ENCODE data around the gene ANKRD16.

ANKRD16 gene

DNA sequence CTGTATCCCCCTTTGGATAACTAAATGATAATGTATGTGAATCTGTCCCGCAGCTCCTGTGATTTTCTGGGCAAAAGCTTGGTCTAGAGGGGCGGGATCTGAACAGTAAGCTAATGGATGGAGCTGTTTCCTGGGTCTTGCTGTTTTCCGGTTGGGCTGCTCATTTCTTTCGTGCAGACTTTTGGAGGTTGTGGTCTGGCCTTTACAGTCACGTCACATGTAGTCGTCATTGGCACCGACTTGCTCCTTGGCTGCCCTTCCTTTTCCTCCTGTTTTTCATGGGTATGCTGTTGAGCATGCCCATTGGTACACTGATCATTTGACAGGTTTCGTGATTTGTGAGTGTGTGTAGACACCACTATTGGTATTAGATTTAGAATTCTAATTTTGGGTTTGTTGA, 2.3 kb upstream of the ANKRD16 start:
- TF ChIP-seq, protein P1, sequence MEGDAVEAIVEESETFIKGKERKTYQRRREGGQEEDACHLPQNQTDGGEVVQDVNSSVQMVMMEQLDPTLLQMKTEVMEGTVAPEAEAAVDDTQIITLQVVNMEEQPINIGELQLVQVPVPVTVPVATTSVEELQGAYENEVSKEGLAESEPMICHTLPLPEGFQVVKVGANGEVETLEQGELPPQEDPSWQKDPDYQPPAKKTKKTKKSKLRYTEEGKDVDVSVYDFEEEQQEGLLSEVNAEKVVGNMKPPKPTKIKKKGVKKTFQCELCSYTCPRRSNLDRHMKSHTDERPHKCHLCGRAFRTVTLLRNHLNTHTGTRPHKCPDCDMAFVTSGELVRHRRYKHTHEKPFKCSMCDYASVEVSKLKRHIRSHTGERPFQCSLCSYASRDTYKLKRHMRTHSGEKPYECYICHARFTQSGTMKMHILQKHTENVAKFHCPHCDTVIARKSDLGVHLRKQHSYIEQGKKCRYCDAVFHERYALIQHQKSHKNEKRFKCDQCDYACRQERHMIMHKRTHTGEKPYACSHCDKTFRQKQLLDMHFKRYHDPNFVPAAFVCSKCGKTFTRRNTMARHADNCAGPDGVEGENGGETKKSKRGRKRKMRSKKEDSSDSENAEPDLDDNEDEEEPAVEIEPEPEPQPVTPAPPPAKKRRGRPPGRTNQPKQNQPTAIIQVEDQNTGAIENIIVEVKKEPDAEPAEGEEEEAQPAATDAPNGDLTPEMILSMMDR (IDR thresholded peaks at IDR 0.05; ENCODE audit: low read depth, low read length): no peak
- Histone ChIP-seq H3K27ac (no peak overlapping the region), H3K27me3 (ENCODE audit: insufficient read depth, low read depth, severe bottlenecking) (no peaks in the 10 kb centered on the region), H3K4me3 (ENCODE audit: low read depth, low read length) (no peak overlapping the region), H3K9me3 (ENCODE audit: severe bottlenecking) (no peaks in the 10 kb centered on the region), H3K36me3 (no peaks in the 10 kb centered on the region; the same call in 1 of the 2 replicates)
- DNase-seq: no peak

DNA sequence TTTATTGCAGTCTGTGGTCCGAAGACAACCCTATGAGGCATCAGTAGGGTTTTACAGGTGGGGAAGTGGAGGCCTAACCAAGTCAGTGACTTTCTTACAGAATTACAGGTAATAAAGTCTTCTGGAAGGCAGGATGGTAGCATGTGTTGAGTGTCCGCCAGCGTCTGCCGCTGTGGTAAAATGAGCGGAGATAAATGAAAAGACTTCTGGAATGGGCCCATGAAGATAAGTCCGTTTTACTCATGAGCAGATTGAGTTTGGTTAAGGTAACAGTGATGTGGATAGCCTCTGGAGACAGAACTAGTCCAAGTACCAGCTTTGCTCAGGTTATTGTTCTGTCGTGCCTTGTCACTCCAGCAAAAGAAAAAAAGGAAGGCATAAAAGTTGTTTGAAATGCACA, 1.3 kb upstream of the ANKRD16 start:
- H3K36me3 ChIP-seq: no peaks in the 10 kb centered on the region; the same call in 1 of the 2 replicates
- DNase-seq: no peak
- TF ChIP-seq, protein P1 (IDR thresholded peaks at IDR 0.05; ENCODE audit: low read depth, low read length): no peak
- peak overlapping the region; percentile 71 for H3K4me3 ChIP-seq (ENCODE audit: low read depth, low read length)
- no peaks in the 10 kb centered on the region for H3K9me3 ChIP-seq (ENCODE audit: severe bottlenecking)
- H3K27ac ChIP-seq: no peak overlapping the region
- no peaks in the 10 kb centered on the region for H3K27me3 ChIP-seq (ENCODE audit: insufficient read depth, low read depth, severe bottlenecking)

DNA sequence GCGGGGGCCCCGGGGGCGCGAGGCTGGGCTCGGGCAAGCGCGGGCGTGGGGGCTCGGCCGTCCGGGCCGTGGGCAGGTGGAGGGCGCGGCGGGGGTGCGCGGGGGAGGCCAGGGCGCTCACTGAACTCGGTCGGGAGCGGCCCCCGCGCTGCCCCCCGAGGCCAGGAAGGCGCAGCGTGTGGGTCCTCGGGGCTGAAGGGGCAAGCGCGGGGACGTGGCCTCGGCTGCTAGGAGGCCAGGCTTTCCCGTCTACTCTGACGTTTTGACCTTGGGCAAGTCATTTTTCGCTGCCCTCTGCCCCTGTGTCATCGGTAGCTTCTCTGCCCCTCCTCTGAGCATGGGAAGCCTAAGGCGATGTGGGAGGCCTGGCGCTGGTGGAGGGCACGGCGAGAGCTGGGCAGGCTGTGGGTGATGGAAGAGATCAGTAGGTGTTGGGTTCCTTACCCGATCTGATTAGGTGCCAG, 791 bp upstream of the ANKRD16 start:
- no peak overlapping the region for H3K27ac ChIP-seq
- TF ChIP-seq, protein P1 (IDR thresholded peaks at IDR 0.05; ENCODE audit: low read depth, low read length): no peak
- peak; percentile 9 for DNase-seq
- no peaks in the 10 kb centered on the region for H3K9me3 ChIP-seq (ENCODE audit: severe bottlenecking)
- H3K36me3 ChIP-seq: no peaks in the 10 kb centered on the region; the same call in 1 of the 2 replicates
- peak overlapping the region; percentile 71 for H3K4me3 ChIP-seq (ENCODE audit: low read depth, low read length)
- H3K27me3 ChIP-seq (ENCODE audit: insufficient read depth, low read depth, severe bottlenecking): no peaks in the 10 kb centered on the region

DNA sequence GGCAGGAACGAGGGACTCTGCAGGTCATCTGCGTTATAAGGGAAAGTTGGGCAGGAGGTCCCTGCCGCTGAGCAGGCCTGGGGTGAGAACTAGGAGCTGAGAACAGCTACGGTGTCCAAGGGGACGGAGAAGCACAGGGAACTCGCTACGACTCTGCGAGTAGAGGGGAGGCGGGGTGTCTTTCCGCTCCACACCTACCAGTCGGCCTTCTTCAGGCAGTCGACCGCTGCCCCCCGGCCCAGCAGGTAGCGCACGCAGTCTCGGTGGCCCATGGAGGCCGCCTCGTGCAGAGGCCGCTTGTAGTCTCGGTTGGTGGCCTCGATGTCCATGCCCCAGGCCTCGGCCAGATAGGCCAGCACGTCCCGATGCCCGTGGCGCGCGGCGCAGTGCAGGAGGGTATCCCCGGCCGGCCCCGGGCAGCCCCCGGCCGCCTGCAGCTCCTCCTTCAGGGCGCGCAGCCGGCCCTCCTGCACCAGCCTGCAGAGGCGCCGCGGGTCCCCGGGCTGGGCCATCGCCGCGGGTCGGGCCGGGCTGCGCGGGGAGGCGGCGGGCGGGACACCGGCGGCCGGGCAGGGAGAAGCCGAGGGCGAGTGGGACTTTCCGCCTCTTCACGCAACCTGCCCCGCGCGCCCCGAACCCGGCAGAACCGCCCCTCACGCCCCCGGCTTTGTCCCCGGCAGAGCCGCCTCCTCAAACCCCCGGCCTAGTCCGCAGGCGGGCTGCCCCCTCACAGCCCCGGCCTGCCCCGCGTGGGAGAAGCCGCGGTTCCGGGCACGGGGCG, 660 bp downstream of the ANKRD16 start:
- Histone ChIP-seq H3K27ac (peak overlapping the region; percentile 65), H3K27me3 (ENCODE audit: insufficient read depth, low read depth, severe bottlenecking) (no peaks in the 10 kb centered on the region), H3K4me3 (ENCODE audit: low read depth, low read length) (peak overlapping the region; percentile 84), H3K36me3 (no peaks in the 10 kb centered on the region; the same call in 1 of the 2 replicates), H3K9me3 (ENCODE audit: severe bottlenecking) (no peaks in the 10 kb centered on the region)
- TF ChIP-seq, protein P1 (IDR thresholded peaks at IDR 0.05; ENCODE audit: low read depth, low read length): no peak
- peak; percentile 15 for DNase-seq

DNA sequence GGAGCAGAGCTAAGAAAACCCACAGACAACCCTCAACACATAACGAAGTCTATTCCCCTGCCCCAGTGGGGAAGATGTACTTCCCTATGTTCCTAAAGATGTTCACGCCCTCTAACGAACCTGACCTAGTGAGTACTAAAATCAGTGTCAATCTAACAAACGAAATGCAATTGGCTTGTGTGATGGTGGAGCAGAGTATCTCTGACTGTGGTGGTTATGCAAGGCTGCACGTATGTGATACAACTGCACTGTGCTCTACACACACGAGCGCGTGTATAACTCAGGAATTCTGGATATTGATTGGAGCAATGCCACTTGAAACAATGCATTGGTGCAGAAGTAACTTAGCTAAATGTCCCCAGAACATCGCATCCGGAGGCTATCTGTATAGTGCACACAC, 1.3 kb downstream of the ANKRD16 start:
- no peaks in the 10 kb centered on the region for H3K27me3 ChIP-seq (ENCODE audit: insufficient read depth, low read depth, severe bottlenecking)
- H3K27ac ChIP-seq: no peak overlapping the region
- no peaks in the 10 kb centered on the region; the same call in 1 of the 2 replicates for H3K36me3 ChIP-seq
- H3K4me3 ChIP-seq (ENCODE audit: low read depth, low read length): peak overlapping the region; percentile 84
- TF ChIP-seq, protein P1 (IDR thresholded peaks at IDR 0.05; ENCODE audit: low read depth, low read length): no peak
- no peak for DNase-seq
- H3K9me3 ChIP-seq (ENCODE audit: severe bottlenecking): no peaks in the 10 kb centered on the region
